Heart left ventricle (tissue), 16 donors: ENCODE results near the gene SPATA31D1. TPM values are rescaled to one million over a fixed set of nuclear protein-coding genes. Genes with fewer than 3 reads are reported as not detected.

Experiments
- ATAC-seq, 4 donors: fragments of 200-7000 bp; cut with Tn5 transposase; one replicate each; pipeline ENCODE4 v1.9.1; 2020 to 2022; ENCODE audit warnings: moderate library complexity in 4 of 4, mild to moderate bottlenecking in 3 of 4, moderate number of reproducible peaks in 1 of 4
- DNase-seq, 5 donors: peaks; one replicate each; pipeline ENCODE4 v3.0.0-alpha.2; 2020
- H3K27ac ChIP-seq, 12 donors: fragments of 200-600 bp; sonication (generic) in 4 of 12; one replicate each; pipeline versions ENCODE4 v1.5.0 to v1.8.0; 2016 to 2022; ENCODE audit warnings: mild to moderate bottlenecking in 2 of 12
- H3K27me3 ChIP-seq, 9 donors: fragments of 200-600 bp; sonication (generic) in 2 of 9; one replicate each; pipeline versions ENCODE4 v1.5.1 to v1.8.0; 2016 to 2022; ENCODE audit warnings: mild to moderate bottlenecking in 3 of 9
- H3K36me3 ChIP-seq, 9 donors: fragments of 200-600 bp; sonication (generic) in 2 of 9; one replicate each; pipeline versions ENCODE4 v1.5.0 to v1.8.0; 2018 to 2022; ENCODE audit warnings: mild to moderate bottlenecking in 2 of 9
- H3K4me1 ChIP-seq, 12 donors: fragments of 200-600 bp; sonication (generic) in 4 of 12; one replicate each; pipeline versions ENCODE4 v1.5.0 to v1.8.0; 2016 to 2022; ENCODE audit warnings: mild to moderate bottlenecking in 3 of 12
- H3K4me3 ChIP-seq, 12 donors: fragments of 200-600 bp; sonication (generic) in 4 of 12; one replicate each; pipeline versions ENCODE4 v1.5.0 to v1.8.0; 2017 to 2022; ENCODE audit warnings: mild to moderate bottlenecking in 9 of 12, moderate library complexity in 4 of 12
- H3K9me3 ChIP-seq, 12 donors: fragments of 200-600 bp; sonication (generic) in 4 of 12; one replicate each; pipeline versions ENCODE4 v1.5.0 to v1.8.0; 2016 to 2022; ENCODE audit warnings: mild to moderate bottlenecking in 1 of 12
- CTCF ChIP-seq, 12 donors: fragments of 200-600 bp; sonication (generic) in 4 of 12; IDR thresholded peaks; one replicate each; pipeline versions ENCODE4 v1.5.0 to v1.8.0; 2018 to 2022; ENCODE audit warnings: antibody characterized with exemption in 12 of 12, mild to moderate bottlenecking in 5 of 12
- POLR2A ChIP-seq, 2 donors: fragments of 450-650 bp; IDR thresholded peaks; one replicate each; pipeline ENCODE4 v1.6.1; 2017; ENCODE audit warnings: antibody characterized with exemption in 2 of 2, mild to moderate bottlenecking in 2 of 2, moderate library complexity in 2 of 2
- WGBS, 4 donors: extraction: QIAGEN DNeasy Blood & Tissue Kit in 2 of 4; methylation state at CpG; one replicate each; pipeline versions ENCODE4 v1.1.5 to v1.1.7; 2013 to 2018; 5-methylcytosine and 5-hydroxymethylcytosine counted together
- intact Hi-C, 10 donors: fragments of 100-400 bp; cut with DNase I; formaldehyde crosslinking; loops; one replicate each; pipeline versions ENCODE4 v1.11.1 to v1.14.2; 2022
- polyA plus RNA-seq, 2 donors: library from polyadenylated mRNA; stranded (reverse); fragments of 200-250 nt; gene quantifications; one replicate each; pipeline ENCODE4 v1.2.3, GENCODE V29; 2013
- total RNA-seq, 9 donors: library from RNA; depleted of rRNA in 2 of 9; stranded (reverse); fragments of >200 nt in 2 of 9; fragmentation: NEBNext Ultra II Directional in 3 of 9; extraction: Animal tissue kit (Norgen Biotek cat#: 25700) in 3 of 9; gene quantifications; one replicate each; pipeline versions ENCODE4 v1.1.0 to v1.2.4, GENCODE V29; 2016 to 2023
- donor health status: ischemic (EF 13 %, LVEDD 7.1; RV severe dilation, severe dysfunction).
- donor health status: healthy with polysubstance abuse.
- donor health status: DM: no; HTN: yes; CAD: no.
- donor health status: DM: no; HTN: no; CAD: no.
- donor health status: ischemic (EF 25% LVEDD 6.9; RV normal size, moderate dysfunction).
- donor health status: ischemic (EF 25% LVEDD 5.7; RV mildly dilated, moderate dysfunction).
- donor health status: healthy.
- donor health status: DM: yes; HTN: yes; CAD: no.
- donor health status: ischemic (EF 35%, LVEDD 5.7; RV mildly dilated, moderate dysfunction).
- donor health status: nonischemic (EF 11% LVEDD 7.7; RV severe dilation, severe dysfunction).
- donor health status: DM: yes; HTN: yes; CAD: no.
- donor health status: PGD.
- donor health status: ischemic (EF 29% LVEDD 5.4; RV normal size, mild dysfunction).
- donor health status: nonischemic (EF 23%, LVEDD 6.1; RV moderate dilation, normal function).

SPATA31D1 gene
- total and polyA plus RNA-seq, 11 donors = 0.07 TPM; not detected in 10

DNA sequence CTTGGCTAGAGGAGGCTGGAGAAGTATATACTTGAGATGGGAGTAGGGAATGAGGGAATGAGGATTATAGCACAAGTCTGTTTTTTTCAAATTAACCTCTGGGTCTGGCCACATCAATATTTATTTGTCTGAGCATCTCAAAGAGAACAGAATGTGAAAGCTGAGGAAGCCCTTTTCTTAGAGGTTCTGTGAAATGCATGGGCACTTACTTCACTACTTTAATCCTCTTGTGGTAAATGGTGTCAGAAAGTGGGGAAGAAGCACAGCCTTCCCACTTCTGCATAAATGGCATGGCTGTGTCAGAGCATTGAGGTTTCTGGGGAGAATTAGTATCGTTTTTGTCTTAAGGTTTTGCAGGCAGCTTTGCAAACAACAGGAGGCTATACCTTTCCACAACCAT is 48.6 kb downstream of the SPATA31D1 start:
- Histone ChIP-seq H3K9me3 (no peaks in the 10 kb centered on the region), H3K4me3 (no peak overlapping the region), H3K4me1 (no peaks in the 10 kb centered on the region), H3K27ac (no peak overlapping the region), H3K27me3 (no peaks in the 10 kb centered on the region), H3K36me3 (no peaks in the 10 kb centered on the region)
- WGBS, 4 donors = 72 to 85% (median 75%) methylated on average over 1 of the region's 1 CpG
- DNase-seq (no peak), ATAC-seq (no peak)
- TF ChIP-seq CTCF (IDR thresholded peaks at IDR 0.05) (no peak), POLR2A (IDR thresholded peaks at IDR 0.05) (no peak)
- intact Hi-C loops = no loop called here

DNA sequence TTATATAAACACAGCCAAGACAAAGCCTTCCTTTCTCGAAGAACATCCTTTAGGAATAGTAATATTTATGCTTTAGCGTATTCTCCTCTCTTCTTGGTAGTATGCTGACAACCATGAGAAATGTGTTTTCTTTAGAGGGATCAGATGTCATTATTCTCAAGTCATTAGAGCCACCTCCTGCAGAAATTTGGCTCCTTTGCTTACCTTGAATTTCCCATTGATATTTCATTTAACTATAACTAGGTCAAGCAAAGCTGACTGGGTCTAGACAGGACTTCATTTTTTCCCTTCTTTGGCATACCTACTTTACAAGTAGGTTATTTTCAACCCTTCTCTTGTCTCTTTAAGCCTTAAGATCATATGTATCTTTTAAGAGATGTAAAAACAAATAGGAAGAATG is 50.3 kb downstream of the SPATA31D1 start:
- H3K36me3 ChIP-seq = no peaks in the 10 kb centered on the region
- no peak overlapping the region for H3K27ac ChIP-seq
- no peak for DNase-seq
- H3K9me3 ChIP-seq = peaks cover 0 to 3% (median 0%) of the 10 kb centered on the region in 12 donors
- no peak for ATAC-seq
- no peak for TF ChIP-seq CTCF (IDR thresholded peaks at IDR 0.05)
- TF ChIP-seq POLR2A (IDR thresholded peaks at IDR 0.05) = no peak
- H3K27me3 ChIP-seq = no peaks in the 10 kb centered on the region
- H3K4me1 ChIP-seq = no peaks in the 10 kb centered on the region
- H3K4me3 ChIP-seq = no peak overlapping the region
- WGBS, 4 donors = 82 to 86% (median 84%) methylated on average over 2 of the region's 2 CpGs
- intact Hi-C loops = no loop called here

Other genes starting within 250 kb of the SPATA31D1 start
- gene SPATA31D4, start 60.3 kb upstream of the SPATA31D1 start, total RNA-seq = not detected
- gene SPATA31D4, start 60.3 kb upstream of the SPATA31D1 start, polyA plus RNA-seq = not detected
- gene SPATA31D3, start 45.3 kb upstream of the SPATA31D1 start, total RNA-seq = not detected
- not detected for gene SPATA31D3, start 45.3 kb upstream of the SPATA31D1 start, polyA plus RNA-seq